HT-29 (cell line): Measurements from ENCODE around the gene WNT2B. TPM values are rescaled to one million over a fixed set of nuclear protein-coding genes. Genes with fewer than 3 reads are reported as not detected.

Source experiments
- DNase-seq: peaks from one replicate; pipeline ENCODE4 v3.0.0-alpha.2; 2015; ENCODE audit warnings: low spot score
- total RNA-seq: library from RNA; depleted of rRNA; stranded (reverse); fragments of >200 nt; shearing (Covaris generic); gene quantifications from 2 replicates; pipeline ENCODE4 v1.2.3, GENCODE V29; 2014

The WNT2B gene
- total RNA-seq, 1 experiment from 2014 or later = 0.28 TPM

GRCh38 chr1:112527266-112528010 lies 18.7 kb downstream of the WNT2B start:
- DNase-seq = no peak

- DNase-seq = no peak
Measured at GRCh38 chr1:112528076-112528475, 19.3 kb downstream of the WNT2B start.

GRCh38 chr1:112529301-112529700 lies 20.5 kb downstream of the WNT2B start:
- DNase-seq = no peak

GRCh38 chr1:112530832-112531231 lies 22.1 kb downstream of the WNT2B start:
- DNase-seq = no peak

GRCh38 chr1:112532064-112532463 lies 23.3 kb downstream of the WNT2B start:
- DNase-seq = no peak

GRCh38 chr1:112533029-112533428 lies 24.3 kb downstream of the WNT2B start:
- no peak for DNase-seq

GRCh38 chr1:112536561-112536960 lies 27.8 kb downstream of the WNT2B start:
- no peak for DNase-seq

- DNase-seq = no peak
Measured at GRCh38 chr1:112537456-112537855, 28.7 kb downstream of the WNT2B start.

- DNase-seq = no peak
Measured at GRCh38 chr1:112538883-112539282, 30.1 kb downstream of the WNT2B start.

GRCh38 chr1:112540226-112540794 lies 31.5 kb downstream of the WNT2B start:
- DNase-seq = no peak

GRCh38 chr1:112541299-112541698 lies 32.5 kb downstream of the WNT2B start:
- DNase-seq = no peak

GRCh38 chr1:112542206-112542973 lies 33.6 kb downstream of the WNT2B start:
- DNase-seq = no peak

GRCh38 chr1:112544011-112544688 lies 35.4 kb downstream of the WNT2B start:
- peak; percentile 65 for DNase-seq

- no peak for DNase-seq
Measured at GRCh38 chr1:112544751-112545150, 36.0 kb downstream of the WNT2B start.

- no peak for DNase-seq
Measured at GRCh38 chr1:112546076-112546475, 37.3 kb downstream of the WNT2B start.

GRCh38 chr1:112548547-112548946 lies 39.8 kb downstream of the WNT2B start:
- DNase-seq = no peak

- DNase-seq = peak; percentile 16
Measured at GRCh38 chr1:112549590-112549989, 40.8 kb downstream of the WNT2B start.

- DNase-seq = no peak
Measured at GRCh38 chr1:112554411-112554810, 45.6 kb downstream of the WNT2B start.

GRCh38 chr1:112557385-112557784 lies 48.6 kb downstream of the WNT2B start:
- DNase-seq = no peak

- DNase-seq = no peak
Measured at GRCh38 chr1:112558634-112559033, 49.9 kb downstream of the WNT2B start.

GRCh38 chr1:112563341-112563740 lies 54.6 kb downstream of the WNT2B start:
- DNase-seq = no peak

GRCh38 chr1:112564081-112564480 lies 55.3 kb downstream of the WNT2B start:
- DNase-seq = no peak
